Measurements from ENCODE around the gene MARVELD3. TPM values are rescaled to one million over a fixed set of nuclear protein-coding genes. Genes with fewer than 3 reads are reported as not detected.
"Not testable (repeated sequence)": the region's sequence is repeated elsewhere in the genome, so short reads cannot be mapped to it uniquely, and the experiment has no call there.

Gene MARVELD3
- total and polyA plus RNA-seq, 2 donors from 2014 or later = 10.3 to 10.6 TPM

GRCh38 chr16:71584543-71585317 is 41.3 kb upstream of the MARVELD3 start:
- H3K9me3 ChIP-seq (ENCODE audit: control insufficient read depth in 2 of 3, insufficient read depth in 1 of 3, low read length in 3 of 3) = no peaks in the 10 kb centered on the region
- H3K27ac ChIP-seq (ENCODE audit: low read depth in 2 of 2, low read length in 2 of 2) = no peak overlapping the region
- H3K4me3 ChIP-seq (ENCODE audit: low read length in 3 of 3) = no peak overlapping the region
- no peaks in the 10 kb centered on the region for H3K4me1 ChIP-seq (ENCODE audit: control insufficient read depth in 2 of 3, insufficient read depth in 2 of 3, low read depth in 1 of 3, low read length in 3 of 3)
- TF ChIP-seq CTCF (IDR thresholded peaks at IDR 0.05; ENCODE audit: borderline replicate concordance, extremely low read depth, insufficient read depth) = no peak
- DNase-seq (no peak), FAIRE-seq (no peak)
- intact Hi-C loops (cut with DNase I) = no loop called here
- no peaks in the 10 kb centered on the region for H3K27me3 ChIP-seq (ENCODE audit: control insufficient read depth, insufficient read depth, low read length)
- H3K36me3 ChIP-seq (ENCODE audit: control insufficient read depth in 2 of 3, insufficient read depth in 3 of 3, low read length in 3 of 3) = no peaks in the 10 kb centered on the region
- no peak overlapping the region for H3K9ac ChIP-seq (ENCODE audit: low read length in 3 of 3)

- Histone ChIP-seq H3K36me3 (ENCODE audit: control insufficient read depth in 2 of 3, insufficient read depth in 3 of 3, low read length in 3 of 3) (no peaks in the 10 kb centered on the region), H3K9me3 (ENCODE audit: control insufficient read depth in 2 of 3, insufficient read depth in 1 of 3, low read length in 3 of 3) (no peaks in the 10 kb centered on the region), H3K27me3 (ENCODE audit: control insufficient read depth, insufficient read depth, low read length) (no peaks in the 10 kb centered on the region), H3K9ac (ENCODE audit: low read length in 3 of 3) (no peak overlapping the region), H3K4me1 (ENCODE audit: control insufficient read depth in 2 of 3, insufficient read depth in 2 of 3, low read depth in 1 of 3, low read length in 3 of 3) (no peaks in the 10 kb centered on the region), H3K4me3 (ENCODE audit: low read length in 3 of 3) (no peak overlapping the region), H3K27ac (ENCODE audit: low read depth in 2 of 2, low read length in 2 of 2) (no peak overlapping the region)
- intact Hi-C loops (cut with DNase I) = no loop called here
- no peak for FAIRE-seq
- DNase-seq = no peak
- no peak for TF ChIP-seq CTCF (IDR thresholded peaks at IDR 0.05; ENCODE audit: borderline replicate concordance, extremely low read depth, insufficient read depth)
Measured at GRCh38 chr16:71585318-71585703, 40.7 kb upstream of the MARVELD3 start.

GRCh38 chr16:71589334-71589733 is 36.6 kb upstream of the MARVELD3 start:
- H3K36me3 ChIP-seq (ENCODE audit: control insufficient read depth in 2 of 3, insufficient read depth in 3 of 3, low read length in 3 of 3); DNase-seq; H3K9ac ChIP-seq (ENCODE audit: low read length in 3 of 3); H3K4me1 ChIP-seq (ENCODE audit: control insufficient read depth in 2 of 3, insufficient read depth in 2 of 3, low read depth in 1 of 3, low read length in 3 of 3); H3K9me3 ChIP-seq (ENCODE audit: control insufficient read depth in 2 of 3, insufficient read depth in 1 of 3, low read length in 3 of 3); H3K4me3 ChIP-seq (ENCODE audit: low read length in 3 of 3); H3K27ac ChIP-seq (ENCODE audit: low read depth in 2 of 2, low read length in 2 of 2); FAIRE-seq; H3K27me3 ChIP-seq (ENCODE audit: control insufficient read depth, insufficient read depth, low read length); intact Hi-C loops (cut with DNase I): not testable (repeated sequence)

GRCh38 chr16:71590071-71590470 is 35.9 kb upstream of the MARVELD3 start:
- DNase-seq; H3K4me1 ChIP-seq (ENCODE audit: control insufficient read depth in 2 of 3, insufficient read depth in 2 of 3, low read depth in 1 of 3, low read length in 3 of 3); H3K27ac ChIP-seq (ENCODE audit: low read depth in 2 of 2, low read length in 2 of 2); H3K36me3 ChIP-seq (ENCODE audit: control insufficient read depth in 2 of 3, insufficient read depth in 3 of 3, low read length in 3 of 3); H3K9me3 ChIP-seq (ENCODE audit: control insufficient read depth in 2 of 3, insufficient read depth in 1 of 3, low read length in 3 of 3); H3K9ac ChIP-seq (ENCODE audit: low read length in 3 of 3); FAIRE-seq; intact Hi-C loops (cut with DNase I); H3K4me3 ChIP-seq (ENCODE audit: low read length in 3 of 3); H3K27me3 ChIP-seq (ENCODE audit: control insufficient read depth, insufficient read depth, low read length): not testable (repeated sequence)
